Ovary (tissue), 3 donors: ENCODE data around the gene RNLS.

Source experiments
- CTCF ChIP-seq, 3 donors: fragments of 450-650 bp in 2 of 3; fragments of 200-600 bp in 1 of 3; IDR thresholded peaks; one replicate each; pipeline versions ENCODE4 v1.5.1 to v1.8.0; 2016 to 2022; ENCODE audit warnings: antibody characterized with exemption in 3 of 3, mild to moderate bottlenecking in 1 of 3
- POLR2A ChIP-seq: fragments of 450-650 bp; IDR thresholded peaks from one replicate; pipeline ENCODE4 v1.6.1; 2017; ENCODE audit warnings: antibody characterized with exemption, mild to moderate bottlenecking, moderate library complexity
- donor health status: DM: no; HTN: no; CAD: no.

GRCh38 chr10:88528201-88528600, 54.9 kb downstream of the RNLS start:
- TF ChIP-seq CTCF (IDR thresholded peaks at IDR 0.05), result no peak
- no peak for TF ChIP-seq POLR2A
